OCI-LY7 (cell line): ENCODE measurements around the gene NAP1L4. TPM values are rescaled to one million over a fixed set of nuclear protein-coding genes. Genes with fewer than 3 reads are reported as not detected.
A peak's percentile ranks its signal among the peaks of the same experiment; 100 is the strongest.

ENCODE experiments used
- BruUV-seq: library from RNA; stranded (reverse); fragments of 400-500 nt; replicated peaks from 2 replicates; lab custom pipeline; 2021; lab: Mats Ljungman, UMichigan
- CTCF ChIA-PET: fragments of 300-600 bp; sonication (Branson Sonifier 250); formaldehyde crosslinking; loops from one replicate; lab custom pipeline; 2022; ENCODE audit warnings: antibody characterized with exemption; ENCODE audit not compliant: unreplicated experiment; lab: Charles Lee
- POLR2A ChIA-PET: fragments of 300-600 bp; sonication (Branson Sonifier 250); formaldehyde crosslinking; loops from one replicate; lab custom pipeline; 2022; ENCODE audit warnings: antibody characterized with exemption; lab: Charles Lee
- DNase-seq: peaks from one replicate; pipeline ENCODE4 v3.0.0-alpha.2; 2015; ENCODE audit warnings: low spot score
- H2AFZ ChIP-seq: fragments of 200-600 bp; sonication (generic), shearing (Covaris generic); 2 replicates; pipeline ENCODE4 v1.6.1; 2014; ENCODE audit warnings: mild to moderate bottlenecking, antibody characterized with exemption, low read length, moderate library complexity
- H3K27ac ChIP-seq: fragments of 200-600 bp; sonication (generic); 2 replicates; pipeline ENCODE4 v1.5.1; 2014; ENCODE audit warnings: mixed run types, low read depth, mild to moderate bottlenecking, moderate library complexity, low read length, inconsistent platforms; ENCODE audit not compliant: poor library complexity, severe bottlenecking
- H3K36me3 ChIP-seq: fragments of 200-600 bp; sonication (generic); 2 replicates; pipeline ENCODE4 v1.6.1; 2014; ENCODE audit warnings: mild to moderate bottlenecking, antibody characterized with exemption, low read length, moderate library complexity, mixed read lengths; ENCODE audit not compliant: insufficient read depth
- H3K4me1 ChIP-seq: fragments of 200-600 bp; sonication (generic); 2 replicates; pipeline ENCODE4 v1.5.1; 2014; ENCODE audit warnings: mild to moderate bottlenecking, low read length; ENCODE audit not compliant: insufficient read depth, poor library complexity, severe bottlenecking
- H3K4me2 ChIP-seq: fragments of 200-600 bp; sonication (generic); 2 replicates; pipeline ENCODE4 v1.6.1; 2014; ENCODE audit warnings: mild to moderate bottlenecking, low read length
- H3K4me3 ChIP-seq: fragments of 200-600 bp; sonication (generic); 2 replicates; pipeline ENCODE4 v1.5.1; 2014; ENCODE audit warnings: mild to moderate bottlenecking, low read depth, low read length; ENCODE audit not compliant: poor library complexity, severe bottlenecking
- H3K79me2 ChIP-seq: fragments of 200-600 bp; sonication (generic); 2 replicates; pipeline ENCODE4 v1.6.1; 2016; ENCODE audit warnings: low read depth, mild to moderate bottlenecking, low read length, moderate library complexity, mixed read lengths; ENCODE audit not compliant: insufficient read depth
- H3K9me2 ChIP-seq: fragments of 200-600 bp; sonication (generic); 2 replicates; pipeline ENCODE4 v1.6.1; 2016; ENCODE audit warnings: mild to moderate bottlenecking, low read length, mixed read lengths; ENCODE audit not compliant: insufficient read depth
- H3K9me3 ChIP-seq: fragments of 200-600 bp; sonication (generic); 2 replicates; pipeline ENCODE4 v1.6.1; 2014; ENCODE audit warnings: mild to moderate bottlenecking, mixed run types, low read length, mixed read lengths
- H4K20me1 ChIP-seq: fragments of 200-600 bp; sonication (generic); 2 replicates; pipeline ENCODE4 v1.6.1; 2014; ENCODE audit warnings: mild to moderate bottlenecking, antibody characterized with exemption, low read length, moderate library complexity, mixed read lengths; ENCODE audit not compliant: insufficient read depth
- CTCF ChIP-seq: fragments of 200-600 bp; sonication (generic); conservative IDR thresholded peaks from 2 replicates; pipeline ENCODE4 v1.5.1; 2014; ENCODE audit warnings: mild to moderate bottlenecking, antibody characterized with exemption, low read length, moderate library complexity, mixed read lengths
- EZH2phosphoT487 ChIP-seq: fragments of 200-600 bp; sonication (generic); IDR thresholded peaks from 2 replicates; pipeline ENCODE4 v1.6.1; 2018; ENCODE audit warnings: low read depth, borderline replicate concordance, mild to moderate bottlenecking, mixed run types, antibody characterized with exemption, low read length, moderate library complexity, mixed read lengths
- intact Hi-C: fragments of 100-400 bp; cut with micrococcal nuclease; formaldehyde crosslinking; loops from one replicate; pipeline ENCODE4 v1.10.0; 2022; ENCODE audit not compliant: unreplicated experiment
- total RNA-seq, 2 experiments: library from RNA; depleted of rRNA in 1 of 2; stranded (reverse); fragments of >200 nt in 1 of 2; shearing (Covaris generic) in 1 of 2; gene quantifications; 2 replicates each; pipeline ENCODE4 v1.2.3, GENCODE V29; 2014 to 2022

NAP1L4 gene
- total RNA-seq, 2 experiments from 2014 or later = 152 to 183 TPM

- intact Hi-C loops = no loop called here
- H3K4me1 ChIP-seq = no peaks in the 10 kb centered on the region
- peaks cover 100% of the 10 kb centered on the region for H3K36me3 ChIP-seq
- no peaks in the 10 kb centered on the region for H4K20me1 ChIP-seq
- TSS peak; percentile 2 for BruUV-seq
- H3K27ac ChIP-seq = no peak overlapping the region
- TF ChIP-seq CTCF = no peak
- TF ChIP-seq EZH2phosphoT487 = no peak
- no peak for DNase-seq
- ChIA-PET CTCF (no interaction called here), POLR2A (no interaction called here)
- no peak overlapping the region for H3K4me2 ChIP-seq
- no peak overlapping the region for H2AFZ ChIP-seq
- no peaks in the 10 kb centered on the region for H3K9me3 ChIP-seq
- H3K9me2 ChIP-seq = no peaks in the 10 kb centered on the region
- H3K79me2 ChIP-seq = no peaks in the 10 kb centered on the region
- no peak overlapping the region for H3K4me3 ChIP-seq
Measured at GRCh38 chr11:2950825-2951224, 41.3 kb downstream of the NAP1L4 start.

- H2AFZ ChIP-seq = no peak overlapping the region
- ChIA-PET POLR2A (no interaction called here), CTCF (no interaction called here)
- no peak overlapping the region for H3K4me3 ChIP-seq
- H3K4me1 ChIP-seq = no peaks in the 10 kb centered on the region
- no peaks in the 10 kb centered on the region for H3K9me3 ChIP-seq
- no peak overlapping the region for H3K27ac ChIP-seq
- intact Hi-C loops = no loop called here
- no peaks in the 10 kb centered on the region for H4K20me1 ChIP-seq
- peaks cover 100% of the 10 kb centered on the region for H3K36me3 ChIP-seq
- no peaks in the 10 kb centered on the region for H3K9me2 ChIP-seq
- no peak overlapping the region for H3K4me2 ChIP-seq
- no peak for TF ChIP-seq CTCF
- no peak for TF ChIP-seq EZH2phosphoT487
- H3K79me2 ChIP-seq = no peaks in the 10 kb centered on the region
- no peak for DNase-seq
- no TSS peak for BruUV-seq
Measured at GRCh38 chr11:2949920-2950319, 42.2 kb downstream of the NAP1L4 start.

GRCh38 chr11:2947744-2948143 is 44.4 kb downstream of the NAP1L4 start:
- TF ChIP-seq EZH2phosphoT487 (no peak), CTCF (no peak)
- H3K4me1 ChIP-seq = no peaks in the 10 kb centered on the region
- intact Hi-C loops = no loop called here

More at GRCh38 chr11:2947744-2948143, 44.4 kb downstream of the NAP1L4 start:
- no peaks in the 10 kb centered on the region for H3K79me2 ChIP-seq
- ChIA-PET CTCF (no interaction called here), POLR2A (interaction anchor here (0.6 kb wide), 1 partner anchor 1171 kb away, joined by 3 read pairs; no protein-coding TSS in a partner anchor)
- no peak overlapping the region for H3K4me3 ChIP-seq
- H3K4me2 ChIP-seq = no peak overlapping the region
- no TSS peak for BruUV-seq
- no peaks in the 10 kb centered on the region for H3K9me2 ChIP-seq
- H3K27ac ChIP-seq = no peak overlapping the region
- no peaks in the 10 kb centered on the region for H4K20me1 ChIP-seq
- peaks cover 99% of the 10 kb centered on the region for H3K36me3 ChIP-seq
- H3K9me3 ChIP-seq = no peaks in the 10 kb centered on the region
- no peak overlapping the region for H2AFZ ChIP-seq
- DNase-seq = no peak
